Inferior parietal cortex (tissue), 1 donor: ENCODE measurements around the gene PLA2G6.

Source experiments
- DNase-seq: peaks from one replicate; pipeline ENCODE4 v3.0.0-alpha.2; 2016; ENCODE audit errors: extremely low spot score

The PLA2G6 gene

GRCh38 chr22:38181453-38182200 lies at the start of gene PLA2G6:
Gene PLA2G6, minus strand, starts transcription at chr22:38181830. Its CDS starts 12,404 bp downstream, at chr22:38169426.
- peak; percentile 99 for DNase-seq

- no peak for DNase-seq
Measured at GRCh38 chr22:38230916-38231315, 49.3 kb upstream of the PLA2G6 start.

GRCh38 chr22:38230108-38230825 lies 48.6 kb upstream of the PLA2G6 start:
- no peak for DNase-seq

- no peak for DNase-seq
Measured at GRCh38 chr22:38228873-38229740, 47.5 kb upstream of the PLA2G6 start.

- DNase-seq, result no peak
Measured at GRCh38 chr22:38228326-38228872, 46.8 kb upstream of the PLA2G6 start.

- no peak for DNase-seq
Measured at GRCh38 chr22:38226853-38227649, 45.4 kb upstream of the PLA2G6 start.

- no peak for DNase-seq
Measured at GRCh38 chr22:38223289-38223960, 41.8 kb upstream of the PLA2G6 start.

GRCh38 chr22:38222797-38223119 lies 41.1 kb upstream of the PLA2G6 start:
- no peak for DNase-seq

- no peak for DNase-seq
Measured at GRCh38 chr22:38221908-38222796, 40.5 kb upstream of the PLA2G6 start.

- no peak for DNase-seq
Measured at GRCh38 chr22:38221407-38221806, 39.8 kb upstream of the PLA2G6 start.

- no peak for DNase-seq
Measured at GRCh38 chr22:38220653-38221386, 39.2 kb upstream of the PLA2G6 start.

GRCh38 chr22:38220163-38220562 lies 38.5 kb upstream of the PLA2G6 start:
- no peak for DNase-seq

- DNase-seq, result no peak
Measured at GRCh38 chr22:38219632-38220031, 38.0 kb upstream of the PLA2G6 start.

GRCh38 chr22:38218661-38219622 lies 37.3 kb upstream of the PLA2G6 start:
- no peak for DNase-seq

- no peak for DNase-seq
Measured at GRCh38 chr22:38215156-38216038, 33.8 kb upstream of the PLA2G6 start.

- no peak for DNase-seq
Measured at GRCh38 chr22:38214302-38215056, 32.8 kb upstream of the PLA2G6 start.
